SK-N-SH (cell line): ENCODE results near the gene SMLR1. TPM values are rescaled to one million over a fixed set of nuclear protein-coding genes. Genes with fewer than 3 reads are reported as not detected.

Experiments used
- CTCF ChIA-PET: fragments of 300-600, 350-600 bp; formaldehyde crosslinking; extraction: SDS; loops from one replicate; lab custom pipeline; 2021; lab: Yijun Ruan, JAX
- POLR2A ChIA-PET: fragments of 350-600 bp; sonication (Branson Sonifier 250); formaldehyde crosslinking; extraction: SDS; loops from one replicate; lab custom pipeline; 2020; ENCODE audit warnings: antibody characterized with exemption, inconsistent platforms; lab: Yijun Ruan, JAX
- DNase-seq: peaks from one replicate; pipeline ENCODE4 v3.0.0; 2012
- H2AFZ ChIP-seq: fragments of 200-600 bp; sonication (generic); 2 replicates; pipeline ENCODE4 v1.8.1; 2016; ENCODE audit warnings: antibody characterized with exemption, mild to moderate bottlenecking, low read depth
- H3F3A ChIP-seq: fragments of 200-600 bp; sonication (generic); replicated peaks from 2 replicates; pipeline ENCODE3; 2016; ENCODE audit warnings: antibody characterized with exemption, mild to moderate bottlenecking; ENCODE audit not compliant: insufficient read depth
- H3K27ac ChIP-seq, 2 experiments: fragments of 200-500 bp in 1 of 2; fragments of 200-600 bp in 1 of 2; sonication (Bioruptor generic) in 1 of 2; sonication (generic), shearing (Covaris generic) in 1 of 2; 2 replicates each; pipeline versions ENCODE4 v1.5.1 to v1.6.1; 2014 to 2016; ENCODE audit warnings: low read depth in 2 of 2, inconsistent platforms in 1 of 2, low read length in 1 of 2, mild to moderate bottlenecking in 1 of 2, mixed read lengths in 1 of 2
- H3K27me3 ChIP-seq: fragments of 200-600 bp; sonication (generic), shearing (Covaris generic); 2 replicates; pipeline ENCODE4 v1.6.1; 2016; ENCODE audit warnings: mixed run types; ENCODE audit not compliant: insufficient read depth
- H3K36me3 ChIP-seq, 2 experiments: fragments of 200-500 bp in 1 of 2; fragments of 200-600 bp in 1 of 2; sonication (Bioruptor generic) in 1 of 2; sonication (generic) in 1 of 2; replicated peaks in 1 of 2; 2 replicates each; pipeline versions ENCODE3 to v1.5.1; 2014 to 2016; ENCODE audit warnings: low read length in 1 of 2, mild to moderate bottlenecking in 1 of 2; ENCODE audit not compliant: insufficient read depth in 2 of 2, control insufficient read depth in 1 of 2
- H3K4me1 ChIP-seq, 2 experiments: fragments of 200-500 bp in 1 of 2; fragments of 200-600 bp in 1 of 2; sonication (Bioruptor generic) in 1 of 2; sonication (generic), shearing (Covaris generic) in 1 of 2; 2 replicates each; pipeline versions ENCODE4 v1.5.1 to v1.6.1; 2014 to 2016; ENCODE audit warnings: low read depth in 1 of 2, low read length in 1 of 2, mixed run types in 1 of 2; ENCODE audit not compliant: insufficient read depth in 2 of 2, control insufficient read depth in 1 of 2
- H3K4me2 ChIP-seq: fragments of 200-600 bp; sonication (generic), shearing (Covaris generic); 2 replicates; pipeline ENCODE4 v1.6.1; 2017; ENCODE audit warnings: mixed run types
- H3K4me3 ChIP-seq, 2 experiments: fragments of 200-500 bp in 1 of 2; fragments of 200-600 bp in 1 of 2; sonication (Bioruptor generic) in 1 of 2; sonication (generic), shearing (Covaris generic) in 1 of 2; 2 replicates each; pipeline versions ENCODE4 v1.5.1 to v1.8.1; 2014 to 2016; ENCODE audit warnings: low read depth in 2 of 2, inconsistent platforms in 1 of 2, low read length in 1 of 2, mild to moderate bottlenecking in 1 of 2, mixed read lengths in 1 of 2, moderate library complexity in 1 of 2
- H3K79me2 ChIP-seq: fragments of 200-600 bp; sonication (generic); 2 replicates; pipeline ENCODE4 v1.8.1; 2017; ENCODE audit warnings: mild to moderate bottlenecking; ENCODE audit not compliant: insufficient read depth
- H3K9ac ChIP-seq: fragments of 200-600 bp; sonication (generic); 2 replicates; pipeline ENCODE4 v1.6.1; 2017; ENCODE audit warnings: mixed run types
- H3K9me2 ChIP-seq: fragments of 200-600 bp; sonication (generic); 2 replicates; pipeline ENCODE4 v1.6.1; 2017; ENCODE audit warnings: mixed run types
- H3K9me3 ChIP-seq: fragments of 200-600 bp; sonication (generic); 2 replicates; pipeline ENCODE4 v1.6.1; 2017; ENCODE audit warnings: mixed run types, mild to moderate bottlenecking, moderate library complexity
- H4K20me1 ChIP-seq: fragments of 200-600 bp; sonication (generic); 2 replicates; pipeline ENCODE4 v1.6.1; 2017; ENCODE audit warnings: mild to moderate bottlenecking, mixed run types; ENCODE audit not compliant: insufficient read depth
- CHD2 ChIP-seq: fragments of 150-350 bp; IDR thresholded peaks from 2 replicates; pipeline ENCODE4 v1.6.1; 2018; ENCODE audit warnings: low read length; ENCODE audit not compliant: partially characterized antibody
- CTCF ChIP-seq: fragments of 200-600 bp; sonication (generic); IDR thresholded peaks from 2 replicates; pipeline ENCODE4 v1.6.1; 2017; ENCODE audit warnings: antibody characterized with exemption, mild to moderate bottlenecking, moderate library complexity
- ELF1 ChIP-seq: IDR thresholded peaks from 2 replicates; pipeline ENCODE4 v1.4.0; 2012
- EP300 ChIP-seq, 2 experiments: IDR thresholded peaks; 2 replicates each; pipeline versions ENCODE4 v1.4.0 to v1.6.1; 2012; ENCODE audit warnings: borderline replicate concordance in 1 of 2, low read depth in 1 of 2, low read length in 1 of 2
- EZH2phosphoT487 ChIP-seq: fragments of 200-600 bp; sonication (generic); IDR thresholded peaks from 2 replicates; pipeline ENCODE4 v1.6.1; 2017; ENCODE audit warnings: low read depth, mixed run types, mild to moderate bottlenecking, antibody characterized with exemption, moderate library complexity, borderline replicate concordance
- FOSL2 ChIP-seq: IDR thresholded peaks from 2 replicates; pipeline ENCODE4 v1.4.0; 2012; ENCODE audit warnings: low read depth, mild to moderate bottlenecking, moderate library complexity, borderline replicate concordance
- FOXM1 ChIP-seq: IDR thresholded peaks from 2 replicates; pipeline ENCODE4 v1.4.0; 2012; ENCODE audit warnings: low read depth, mild to moderate bottlenecking
- GABPA ChIP-seq: IDR thresholded peaks from 2 replicates; pipeline ENCODE4 v1.4.0; 2012; ENCODE audit warnings: low read depth, mild to moderate bottlenecking
- GATA2 ChIP-seq: sonication (generic); formaldehyde crosslinking; IDR thresholded peaks from 2 replicates; pipeline ENCODE4 v1.5.0; 2020; ENCODE audit warnings: mild to moderate bottlenecking, missing genetic modification reagents
- IRF3 ChIP-seq: fragments of 150-350 bp; IDR thresholded peaks from 2 replicates; pipeline ENCODE4 v1.6.1; 2016; ENCODE audit warnings: mild to moderate bottlenecking, low read depth, low read length
- JUND ChIP-seq: IDR thresholded peaks from 2 replicates; pipeline ENCODE4 v1.4.0; 2012
- MAX ChIP-seq: IDR thresholded peaks from 2 replicates; pipeline ENCODE4 v1.4.0; 2012; ENCODE audit warnings: low read depth
- MEF2A ChIP-seq: IDR thresholded peaks from 2 replicates; pipeline ENCODE4 v1.4.0; 2012; ENCODE audit warnings: low read depth, borderline replicate concordance
- NFIC ChIP-seq: IDR thresholded peaks from 2 replicates; pipeline ENCODE4 v1.4.0; 2012; ENCODE audit warnings: borderline replicate concordance
- NRF1 ChIP-seq: IDR thresholded peaks from 2 replicates; pipeline ENCODE4 v1.6.1; 2012; ENCODE audit warnings: low read depth, mild to moderate bottlenecking, low read length
- PBX3 ChIP-seq: IDR thresholded peaks from 2 replicates; pipeline ENCODE4; 2012
- POLR2AphosphoS5 ChIP-seq: IDR thresholded peaks from 2 replicates; pipeline ENCODE4 v1.6.1; 2012; ENCODE audit warnings: low read depth, low read length
- RAD21 ChIP-seq: IDR thresholded peaks from 2 replicates; pipeline ENCODE4 v1.6.1; 2012; ENCODE audit warnings: mild to moderate bottlenecking, low read length
- RCOR1 ChIP-seq: fragments of 150-350 bp; IDR thresholded peaks from 2 replicates; pipeline ENCODE4 v1.6.1; 2017; ENCODE audit warnings: antibody characterized with exemption, low read length
- REST ChIP-seq: IDR thresholded peaks from 2 replicates; pipeline ENCODE4 v1.6.1; 2012; ENCODE audit warnings: mild to moderate bottlenecking, low read depth, low read length, moderate library complexity
- RFX5 ChIP-seq: IDR thresholded peaks from 2 replicates; pipeline ENCODE4 v1.6.1; 2012; ENCODE audit warnings: mild to moderate bottlenecking, improper control_type of control experiment, low read length
- RXRA ChIP-seq: IDR thresholded peaks from 2 replicates; pipeline ENCODE4 v1.4.0; 2012; ENCODE audit warnings: low read depth, mild to moderate bottlenecking, borderline replicate concordance
- TCF12 ChIP-seq: IDR thresholded peaks from 2 replicates; pipeline ENCODE4 v1.4.0; 2012
- TEAD4 ChIP-seq: IDR thresholded peaks from 2 replicates; pipeline ENCODE4 v1.4.0; 2012; ENCODE audit warnings: mild to moderate bottlenecking, borderline replicate concordance; ENCODE audit not compliant: insufficient read depth
- USF1 ChIP-seq: IDR thresholded peaks from 2 replicates; pipeline ENCODE4 v1.4.0; 2012; ENCODE audit warnings: low read depth, borderline replicate concordance
- YY1 ChIP-seq: IDR thresholded peaks from 2 replicates; pipeline ENCODE4 v1.4.0; 2012; ENCODE audit warnings: low read depth, mild to moderate bottlenecking
- WGBS: methylation state at CpG from one replicate; pipeline ENCODE4 v1.1.6; 2017; ENCODE audit warnings: low lambda C conversion rate; 5-methylcytosine and 5-hydroxymethylcytosine counted together
- polyA plus RNA-seq, 3 experiments: library from polyadenylated mRNA; depleted of rRNA; stranded (reverse); fragments of >200 nt; gene quantifications; 2 replicates each; pipeline ENCODE4 v1.2.3, GENCODE V29; 2012

The SMLR1 gene
- polyA plus RNA-seq, 1 of the 3 experiments (the other 2 are of a cell fraction), result 0.03 TPM

- Histone ChIP-seq H3K36me3 (no peaks in the 10 kb centered on the region), H3K27me3 (no peaks in the 10 kb centered on the region), H3K9me2 (no peaks in the 10 kb centered on the region), H3K4me3 (peak overlapping the region; percentile 3 to 17; a peak in 2 of 4 replicates), H4K20me1 (no peaks in the 10 kb centered on the region), H3K27ac (peak overlapping the region; percentile 20 to 74; a peak in 2 of 4 replicates), H3K9ac (no peak overlapping the region), H3F3A (peaks cover 10% of the 10 kb centered on the region), H3K4me1 (no peaks in the 10 kb centered on the region; a peak in 3 of 4 replicates), H3K79me2 (no peaks in the 10 kb centered on the region), H2AFZ (peak overlapping the region; percentile 4; the same call in 1 of the 2 replicates), H3K9me3 (no peaks in the 10 kb centered on the region), H3K4me2 (peak overlapping the region; percentile 61)
- CTCF ChIA-PET, result no interaction called here
- DNase-seq, result peak; percentile 6
- POLR2A ChIA-PET, result no interaction called here
- 5% methylated on average over 9 of the region's 9 CpGs for WGBS
- TF ChIP-seq POLR2AphosphoS5, result peak; percentile 78
- TF ChIP-seq RCOR1, result no peak
- no peak for TF ChIP-seq ELF1
- peak; percentile 67 for TF ChIP-seq JUND
- no peak for TF ChIP-seq RFX5
- TF ChIP-seq NRF1, result no peak
- TF ChIP-seq EP300 (IDR thresholded peaks at IDR 0.05; ENCODE audit: borderline replicate concordance in 1 of 2, low read depth in 1 of 2, low read length in 1 of 2), result peak; percentile 66 to 73; a peak in 3 of 4 replicates
- no peak for TF ChIP-seq GABPA
- TF ChIP-seq MAX, result no peak
- no peak for TF ChIP-seq EZH2phosphoT487
- peak; percentile 82; the same call in 1 of the 2 replicates for TF ChIP-seq PBX3
- peak; percentile 59 for TF ChIP-seq MEF2A
- no peak for TF ChIP-seq IRF3
- TF ChIP-seq TEAD4, result peak; percentile 82; the same call in 1 of the 2 replicates
- peak; percentile 95 for TF ChIP-seq TCF12
- TF ChIP-seq RXRA, result 0 out of 2 replicates have a peak, but pooled peaks have one; percentile 22
- TF ChIP-seq GATA2 (CRISPR knock-in tag), result no peak
- TF ChIP-seq REST, result peak; percentile 62; the same call in 1 of the 2 replicates
- TF ChIP-seq FOSL2, result no peak
- no peak for TF ChIP-seq CHD2
- TF ChIP-seq RAD21, result no peak
- no peak for TF ChIP-seq CTCF
- peak; percentile 83 for TF ChIP-seq NFIC
- TF ChIP-seq FOXM1, result peak; percentile 80; the same call in 1 of the 2 replicates
- no peak for TF ChIP-seq YY1
- no peak for TF ChIP-seq USF1
Observed at GRCh38 chr6:130810307-130811030, 16.7 kb upstream of the SMLR1 start.
